ENCODE measurements around the gene NID1. TPM values are rescaled to one million over a fixed set of nuclear protein-coding genes. Genes with fewer than 3 reads are reported as not detected.

The NID1 gene
- total and polyA plus RNA-seq, 2 of the 4 experiments (the other 2 are of a cell fraction), result 21.9 to 83.3 TPM

DNA sequence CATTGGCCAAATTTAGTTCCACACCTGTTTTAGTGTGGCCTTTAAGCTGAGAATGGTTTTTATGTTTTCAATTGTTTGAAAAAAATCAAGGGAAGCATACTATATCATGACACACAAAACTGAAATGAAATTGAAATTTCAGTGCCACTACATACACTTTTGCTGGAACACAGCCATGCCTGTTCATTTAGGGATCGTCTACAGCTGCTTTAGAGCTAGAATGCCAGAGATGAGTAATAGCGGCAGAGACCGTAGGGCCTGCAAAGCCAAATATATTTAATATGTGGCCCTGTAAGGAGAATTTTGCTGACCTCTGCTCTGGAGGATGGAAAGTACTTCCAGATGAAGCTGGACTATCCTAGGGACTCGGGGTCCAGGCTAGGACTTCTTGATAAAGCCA is 135.7 kb downstream of the NID1 start:
- Histone ChIP-seq H3K56ac (ENCODE audit: extremely low read depth, insufficient read depth, low read length) (no peak overlapping the region), H2BK15ac (ENCODE audit: low read depth, low read length) (no peak overlapping the region), H3K4me3 (ENCODE audit: insufficient read depth, low read depth, low read length) (no peak overlapping the region), H3K9me3 (ENCODE audit: control insufficient read depth, insufficient read depth, low read length) (no peaks in the 10 kb centered on the region), H3K4me2 (ENCODE audit: low read depth, low read length) (no peak overlapping the region), H4K8ac (ENCODE audit: low read depth in 2 of 2, low read length in 2 of 2) (no peak overlapping the region), H3K36me3 (ENCODE audit: control insufficient read depth, insufficient read depth, low read length) (no peaks in the 10 kb centered on the region), H3K18ac (ENCODE audit: low read depth, low read length) (no peak overlapping the region), H3K4ac (ENCODE audit: low read depth, low read length) (no peak overlapping the region), H2AFZ (replicated peaks; ENCODE audit: low read length, poor library complexity) (no peak overlapping the region), H4K20me1 (ENCODE audit: insufficient read depth, low read length) (no peaks in the 10 kb centered on the region), H2BK120ac (ENCODE audit: low read depth, low read length) (no peak overlapping the region), H2BK20ac (ENCODE audit: low read depth, low read length) (no peak overlapping the region), H3K27me3 (ENCODE audit: control insufficient read depth, insufficient read depth, low read length) (peaks cover 11% of the 10 kb centered on the region; the same call in 1 of the 2 replicates), H4K91ac (ENCODE audit: insufficient read depth, low read depth, low read length) (no peak overlapping the region), H3K23ac (ENCODE audit: low read depth, low read length) (no peak overlapping the region), H4K5ac (ENCODE audit: low read depth, low read length) (no peak overlapping the region), H2BK5ac (ENCODE audit: low read depth, low read length, poor library complexity, severe bottlenecking) (no peak overlapping the region), H3K14ac (replicated peaks; ENCODE audit: low read depth, low read length) (no peak overlapping the region), H3K27ac (ENCODE audit: insufficient read depth, low read length) (no peak overlapping the region), H3K4me1 (ENCODE audit: control insufficient read depth, insufficient read depth, low read length) (peaks cover 2% of the 10 kb centered on the region; the same call in 1 of the 2 replicates), H2AK5ac (ENCODE audit: low read depth, low read length) (no peak overlapping the region), H3K9me1 (ENCODE audit: insufficient read depth, low read length) (peaks cover 2% of the 10 kb centered on the region), H2AK9ac (replicated peaks; ENCODE audit: low read depth, low read length, poor library complexity) (no peak overlapping the region), H3K79me1 (ENCODE audit: low read depth in 1 of 2, low read length in 2 of 2) (no peaks in the 10 kb centered on the region), H3K9ac (ENCODE audit: low read depth, low read length) (no peak overlapping the region)
- BruUV-seq (replicated peaks), result no TSS peak
- in situ Hi-C loops (cut with MboI; ENCODE audit: low sequenced_read_pairs), result no loop called here
- no peak for DNase-seq
- ChIA-PET CTCF (interaction anchor here (1.0 kb wide), 1 partner anchor 12 kb away, joined by 3 read pairs; no protein-coding TSS in a partner anchor), POLR2A (ENCODE audit: unreplicated experiment) (no interaction called here)
- no CpG with 5 or more reads among the region's 4 CpGs for WGBS, 2 experiments (ENCODE audit: extremely low coverage in 2 of 2, insufficient read length in 1 of 2)
- intact Hi-C loops (cut with micrococcal nuclease), result no loop called here
- dilution Hi-C loops (cut with HindIII; ENCODE audit: low sequenced_read_pairs, unreplicated experiment), result no loop called here
- no peak for ATAC-seq (ENCODE audit: low read depth)
- TF ChIP-seq CEBPB (IDR thresholded peaks at IDR 0.05; ENCODE audit: low read depth, low read length), result no peak
- no peak for TF ChIP-seq RFX5 (IDR thresholded peaks at IDR 0.05; ENCODE audit: low read depth, low read length)
- no peak for TF ChIP-seq MAZ (IDR thresholded peaks at IDR 0.05; ENCODE audit: borderline replicate concordance, low read depth, low read length)
- TF ChIP-seq MAFK (IDR thresholded peaks at IDR 0.05; ENCODE audit: low read depth, low read length), result no peak
- no peak for TF ChIP-seq POLR2A (IDR thresholded peaks at IDR 0.05; ENCODE audit: low read depth, low read length)
- TF ChIP-seq, protein P1, sequence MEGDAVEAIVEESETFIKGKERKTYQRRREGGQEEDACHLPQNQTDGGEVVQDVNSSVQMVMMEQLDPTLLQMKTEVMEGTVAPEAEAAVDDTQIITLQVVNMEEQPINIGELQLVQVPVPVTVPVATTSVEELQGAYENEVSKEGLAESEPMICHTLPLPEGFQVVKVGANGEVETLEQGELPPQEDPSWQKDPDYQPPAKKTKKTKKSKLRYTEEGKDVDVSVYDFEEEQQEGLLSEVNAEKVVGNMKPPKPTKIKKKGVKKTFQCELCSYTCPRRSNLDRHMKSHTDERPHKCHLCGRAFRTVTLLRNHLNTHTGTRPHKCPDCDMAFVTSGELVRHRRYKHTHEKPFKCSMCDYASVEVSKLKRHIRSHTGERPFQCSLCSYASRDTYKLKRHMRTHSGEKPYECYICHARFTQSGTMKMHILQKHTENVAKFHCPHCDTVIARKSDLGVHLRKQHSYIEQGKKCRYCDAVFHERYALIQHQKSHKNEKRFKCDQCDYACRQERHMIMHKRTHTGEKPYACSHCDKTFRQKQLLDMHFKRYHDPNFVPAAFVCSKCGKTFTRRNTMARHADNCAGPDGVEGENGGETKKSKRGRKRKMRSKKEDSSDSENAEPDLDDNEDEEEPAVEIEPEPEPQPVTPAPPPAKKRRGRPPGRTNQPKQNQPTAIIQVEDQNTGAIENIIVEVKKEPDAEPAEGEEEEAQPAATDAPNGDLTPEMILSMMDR (conservative IDR thresholded peaks at IDR 0.05; ENCODE audit: low read depth, low read length), result no peak
- no peak for TF ChIP-seq MXI1 (IDR thresholded peaks at IDR 0.05; ENCODE audit: borderline replicate concordance, low read depth, low read length)
- TF ChIP-seq FOS (IDR thresholded peaks at IDR 0.05; ENCODE audit: low read depth, low read length), result no peak
- no peak for TF ChIP-seq SMC3 (IDR thresholded peaks at IDR 0.05; ENCODE audit: low read depth, low read length)
- no peak for TF ChIP-seq CHD1 (IDR thresholded peaks at IDR 0.05; ENCODE audit: low read depth, low read length)
- TF ChIP-seq NFE2L2 (IDR thresholded peaks at IDR 0.05; ENCODE audit: low read depth, low read length), result no peak
- TF ChIP-seq, protein P2, sequence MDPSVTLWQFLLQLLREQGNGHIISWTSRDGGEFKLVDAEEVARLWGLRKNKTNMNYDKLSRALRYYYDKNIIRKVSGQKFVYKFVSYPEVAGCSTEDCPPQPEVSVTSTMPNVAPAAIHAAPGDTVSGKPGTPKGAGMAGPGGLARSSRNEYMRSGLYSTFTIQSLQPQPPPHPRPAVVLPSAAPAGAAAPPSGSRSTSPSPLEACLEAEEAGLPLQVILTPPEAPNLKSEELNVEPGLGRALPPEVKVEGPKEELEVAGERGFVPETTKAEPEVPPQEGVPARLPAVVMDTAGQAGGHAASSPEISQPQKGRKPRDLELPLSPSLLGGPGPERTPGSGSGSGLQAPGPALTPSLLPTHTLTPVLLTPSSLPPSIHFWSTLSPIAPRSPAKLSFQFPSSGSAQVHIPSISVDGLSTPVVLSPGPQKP (IDR thresholded peaks at IDR 0.05; ENCODE audit: borderline replicate concordance, low read depth, low read length), result no peak
- no peak for TF ChIP-seq BHLHE40 (IDR thresholded peaks at IDR 0.05; ENCODE audit: low read depth, low read length)
- no peak for TF ChIP-seq RCOR1 (IDR thresholded peaks at IDR 0.05; ENCODE audit: insufficient replicate concordance, low read length)
- no peak for TF ChIP-seq RAD21 (IDR thresholded peaks at IDR 0.05; ENCODE audit: low read length)
- TF ChIP-seq, protein P3, sequence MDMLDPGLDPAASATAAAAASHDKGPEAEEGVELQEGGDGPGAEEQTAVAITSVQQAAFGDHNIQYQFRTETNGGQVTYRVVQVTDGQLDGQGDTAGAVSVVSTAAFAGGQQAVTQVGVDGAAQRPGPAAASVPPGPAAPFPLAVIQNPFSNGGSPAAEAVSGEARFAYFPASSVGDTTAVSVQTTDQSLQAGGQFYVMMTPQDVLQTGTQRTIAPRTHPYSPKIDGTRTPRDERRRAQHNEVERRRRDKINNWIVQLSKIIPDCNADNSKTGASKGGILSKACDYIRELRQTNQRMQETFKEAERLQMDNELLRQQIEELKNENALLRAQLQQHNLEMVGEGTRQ (IDR thresholded peaks at IDR 0.05; ENCODE audit: low read depth, low read length), result no peak
